LNCaP clone FGC (cell line): ENCODE data around the gene WDR49.

Experiments
- DNase-seq: peaks from one replicate; pipeline ENCODE4 v3.0.0-alpha.2; 2011; ENCODE audit warnings: low read depth
- H3K4me3 ChIP-seq: 2 replicates; pipeline ENCODE4 v1.5.1; 2011; ENCODE audit warnings: mild to moderate bottlenecking, low read depth, low read length, control low read depth
- TF ChIP-seq, protein P1 (sequence below): IDR thresholded peaks from 2 replicates; pipeline ENCODE4 v1.5.1; 2012; ENCODE audit warnings: mild to moderate bottlenecking; ENCODE audit not compliant: control insufficient read depth, insufficient read depth; ENCODE audit errors: extremely low read depth

Gene WDR49

GRCh38 chr3:167450195-167450594 is 203.5 kb downstream of the WDR49 start:
- no peak for DNase-seq
- TF ChIP-seq, protein P1, sequence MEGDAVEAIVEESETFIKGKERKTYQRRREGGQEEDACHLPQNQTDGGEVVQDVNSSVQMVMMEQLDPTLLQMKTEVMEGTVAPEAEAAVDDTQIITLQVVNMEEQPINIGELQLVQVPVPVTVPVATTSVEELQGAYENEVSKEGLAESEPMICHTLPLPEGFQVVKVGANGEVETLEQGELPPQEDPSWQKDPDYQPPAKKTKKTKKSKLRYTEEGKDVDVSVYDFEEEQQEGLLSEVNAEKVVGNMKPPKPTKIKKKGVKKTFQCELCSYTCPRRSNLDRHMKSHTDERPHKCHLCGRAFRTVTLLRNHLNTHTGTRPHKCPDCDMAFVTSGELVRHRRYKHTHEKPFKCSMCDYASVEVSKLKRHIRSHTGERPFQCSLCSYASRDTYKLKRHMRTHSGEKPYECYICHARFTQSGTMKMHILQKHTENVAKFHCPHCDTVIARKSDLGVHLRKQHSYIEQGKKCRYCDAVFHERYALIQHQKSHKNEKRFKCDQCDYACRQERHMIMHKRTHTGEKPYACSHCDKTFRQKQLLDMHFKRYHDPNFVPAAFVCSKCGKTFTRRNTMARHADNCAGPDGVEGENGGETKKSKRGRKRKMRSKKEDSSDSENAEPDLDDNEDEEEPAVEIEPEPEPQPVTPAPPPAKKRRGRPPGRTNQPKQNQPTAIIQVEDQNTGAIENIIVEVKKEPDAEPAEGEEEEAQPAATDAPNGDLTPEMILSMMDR, result no peak
- H3K4me3 ChIP-seq, result no peak overlapping the region

- H3K4me3 ChIP-seq, result no peak overlapping the region
- TF ChIP-seq, protein P1, result no peak
- DNase-seq, result no peak
These were observed 208.3 kb downstream of the WDR49 start for GRCh38 chr3:167445491-167445890.

GRCh38 chr3:167441256-167441655 is 212.5 kb downstream of the WDR49 start:
- TF ChIP-seq, protein P1, result no peak
- H3K4me3 ChIP-seq, result no peak overlapping the region
- no peak for DNase-seq

GRCh38 chr3:167437428-167438139 is 216.2 kb downstream of the WDR49 start:
- no peak for DNase-seq
- TF ChIP-seq, protein P1, result no peak
- H3K4me3 ChIP-seq, result no peak overlapping the region
